Activated CD8-positive, alpha-beta T cell treated with anti-CD3 and anti-CD28 coated beads for 36 hours (primary cell): Measurements from ENCODE around the gene RAB37. TPM values are rescaled to one million over a fixed set of nuclear protein-coding genes. Genes with fewer than 3 reads are reported as not detected.

Experiments
- ATAC-seq: fragments of 200-7000 bp; cut with Tn5 transposase; one replicate; pipeline ENCODE4 v1.10.0; 2021; ENCODE audit warnings: mild to moderate bottlenecking, moderate library complexity
- CTCF ChIA-PET: fragments of 350-600 bp; sonication (Branson Sonifier 250); formaldehyde crosslinking; loops from one replicate; lab custom pipeline; 2021; ENCODE audit warnings: antibody characterized with exemption; lab: Charles Lee
- POLR2A ChIA-PET: fragments of 350-600 bp; sonication (Branson Sonifier 250); formaldehyde crosslinking; loops from one replicate; lab custom pipeline; 2021; ENCODE audit warnings: antibody characterized with exemption; lab: Charles Lee
- DNase-seq: peaks from one replicate; pipeline ENCODE4 v3.0.0-alpha.2; 2020
- H3K27ac Mint-ChIP-seq: one replicate; pipeline ENCODE4 v1.8.0; 2021; ENCODE audit warnings: mild to moderate bottlenecking, mixed read lengths
- H3K27me3 Mint-ChIP-seq: one replicate; pipeline ENCODE4 v1.8.0; 2021; ENCODE audit warnings: mixed read lengths
- H3K36me3 Mint-ChIP-seq: one replicate; pipeline ENCODE4 v1.8.0; 2021; ENCODE audit warnings: low read depth, mixed read lengths
- H3K4me1 Mint-ChIP-seq: one replicate; pipeline ENCODE4 v1.8.0; 2021; ENCODE audit warnings: low read depth, mixed read lengths
- H3K4me3 Mint-ChIP-seq: one replicate; pipeline ENCODE4 v1.8.0; 2021; ENCODE audit warnings: mild to moderate bottlenecking, moderate library complexity, mixed read lengths
- H3K9me3 Mint-ChIP-seq: one replicate; pipeline ENCODE4 v1.8.0; 2021; ENCODE audit warnings: mixed read lengths
- intact Hi-C: fragments of 100-400 bp; cut with micrococcal nuclease; formaldehyde crosslinking; loops from one replicate; pipeline ENCODE4 v1.10.0; 2022
- total RNA-seq, 2 experiments: library from RNA; stranded (reverse); gene quantifications; one replicate each; pipeline ENCODE4 v1.2.3, GENCODE V29; 2021
- TF ChIP-seq, protein P1 (sequence below): fragments of 200-600 bp; IDR thresholded peaks from one replicate; pipeline ENCODE4 v1.8.0; 2022; ENCODE audit warnings: antibody characterized with exemption, mild to moderate bottlenecking

The RAB37 gene
- total RNA-seq, 2 experiments from 2014 or later = 6.6 to 6.7 TPM

DNA sequence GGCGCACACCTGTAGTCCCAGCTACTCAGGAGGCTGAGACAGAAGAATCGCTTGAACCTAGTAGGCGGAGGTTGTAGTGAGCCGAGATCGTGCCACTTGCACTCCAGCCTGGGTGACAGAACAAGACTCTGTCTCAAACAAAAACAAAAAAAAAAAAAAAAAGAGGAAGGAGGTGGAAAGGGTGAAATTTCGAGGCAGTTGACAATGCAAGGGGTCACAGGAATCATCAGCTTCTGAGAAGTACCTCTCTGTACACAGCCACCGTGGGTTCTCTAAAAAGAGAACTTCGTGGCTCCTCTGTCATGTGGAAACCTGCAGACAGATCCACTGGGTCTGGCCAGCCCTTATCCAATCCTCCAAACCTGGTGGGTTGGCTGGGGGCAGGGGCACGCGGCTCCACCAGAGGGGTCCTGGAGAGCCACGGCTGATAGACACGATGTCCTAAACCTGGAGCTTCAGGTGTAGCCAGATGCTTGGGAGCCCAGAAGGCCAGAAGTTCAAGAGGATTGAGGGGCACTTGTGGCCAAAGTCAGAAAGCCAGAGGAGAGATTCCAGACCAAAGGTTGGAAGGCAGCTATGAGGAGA lies 23.8 kb upstream of the RAB37 start:
- Mint-ChIP-seq H3K9me3 (no peaks in the 10 kb centered on the region), H3K27ac (no peak overlapping the region), H3K4me1 (peaks cover 9% of the 10 kb centered on the region), H3K4me3 (no peak overlapping the region), H3K27me3 (peaks cover 10% of the 10 kb centered on the region), H3K36me3 (no peaks in the 10 kb centered on the region)
- intact Hi-C loops = no loop called here
- TF ChIP-seq, protein P1, sequence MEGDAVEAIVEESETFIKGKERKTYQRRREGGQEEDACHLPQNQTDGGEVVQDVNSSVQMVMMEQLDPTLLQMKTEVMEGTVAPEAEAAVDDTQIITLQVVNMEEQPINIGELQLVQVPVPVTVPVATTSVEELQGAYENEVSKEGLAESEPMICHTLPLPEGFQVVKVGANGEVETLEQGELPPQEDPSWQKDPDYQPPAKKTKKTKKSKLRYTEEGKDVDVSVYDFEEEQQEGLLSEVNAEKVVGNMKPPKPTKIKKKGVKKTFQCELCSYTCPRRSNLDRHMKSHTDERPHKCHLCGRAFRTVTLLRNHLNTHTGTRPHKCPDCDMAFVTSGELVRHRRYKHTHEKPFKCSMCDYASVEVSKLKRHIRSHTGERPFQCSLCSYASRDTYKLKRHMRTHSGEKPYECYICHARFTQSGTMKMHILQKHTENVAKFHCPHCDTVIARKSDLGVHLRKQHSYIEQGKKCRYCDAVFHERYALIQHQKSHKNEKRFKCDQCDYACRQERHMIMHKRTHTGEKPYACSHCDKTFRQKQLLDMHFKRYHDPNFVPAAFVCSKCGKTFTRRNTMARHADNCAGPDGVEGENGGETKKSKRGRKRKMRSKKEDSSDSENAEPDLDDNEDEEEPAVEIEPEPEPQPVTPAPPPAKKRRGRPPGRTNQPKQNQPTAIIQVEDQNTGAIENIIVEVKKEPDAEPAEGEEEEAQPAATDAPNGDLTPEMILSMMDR = no peak
- DNase-seq (no peak), ATAC-seq (no peak)
- ChIA-PET POLR2A (no interaction called here), CTCF (no interaction called here)

DNA sequence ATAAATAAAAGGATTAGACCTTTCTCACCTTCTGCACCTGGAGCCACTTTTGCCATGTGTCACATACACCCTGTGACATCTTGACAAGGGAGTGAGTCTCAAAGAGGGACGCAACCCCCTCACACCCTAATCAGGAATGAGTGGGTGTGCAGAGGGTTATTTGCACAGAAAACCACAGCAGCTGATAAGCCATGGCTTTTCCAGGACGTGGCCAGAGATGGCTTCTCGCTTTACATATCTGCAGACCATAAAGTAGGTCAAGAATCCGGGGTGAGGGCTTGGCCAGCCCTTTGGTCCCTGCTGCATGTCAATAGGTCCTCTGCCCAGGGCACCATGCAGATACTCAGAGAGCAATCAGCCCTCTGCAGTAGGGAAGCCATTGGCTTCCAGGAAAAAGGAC lies 21.9 kb upstream of the RAB37 start:
- H3K27me3 Mint-ChIP-seq = peaks cover 10% of the 10 kb centered on the region
- ATAC-seq (no peak), DNase-seq (no peak)
- no peak overlapping the region for H3K27ac Mint-ChIP-seq
- H3K9me3 Mint-ChIP-seq = no peaks in the 10 kb centered on the region
- H3K4me1 Mint-ChIP-seq = peaks cover 9% of the 10 kb centered on the region
- POLR2A ChIA-PET = no interaction called here
- CTCF ChIA-PET = interaction anchor here (2.5 kb wide), 1 partner anchor 58 kb away, joined by 9 read pairs; no protein-coding TSS in a partner anchor
- intact Hi-C loops = no loop called here
- TF ChIP-seq, protein P1 = no peak
- no peaks in the 10 kb centered on the region for H3K36me3 Mint-ChIP-seq
- no peak overlapping the region for H3K4me3 Mint-ChIP-seq

DNA sequence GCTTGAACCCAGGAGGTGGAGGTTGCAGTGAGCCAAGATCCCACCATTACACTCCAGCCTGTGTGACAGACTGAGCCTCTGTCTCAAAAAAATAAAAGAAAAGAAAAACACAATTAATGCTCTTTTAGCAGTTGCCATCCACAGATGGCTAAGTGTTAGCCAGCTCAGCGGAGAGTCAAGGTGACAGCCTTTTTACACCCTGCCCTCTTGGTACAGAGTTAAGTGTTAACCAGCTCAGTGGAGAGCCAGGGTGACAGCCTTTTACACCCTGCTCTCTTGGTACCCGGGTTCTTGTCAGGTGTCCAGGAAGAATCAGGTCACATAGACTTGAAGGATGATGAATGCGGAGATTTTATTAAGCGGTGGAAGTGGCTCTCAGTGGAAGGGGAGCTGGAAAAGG lies 16.6 kb upstream of the RAB37 start:
- no peaks in the 10 kb centered on the region for H3K36me3 Mint-ChIP-seq
- intact Hi-C loops = loop anchor here (5.0 kb wide), 1 partner anchor 43 kb away; no protein-coding TSS in a partner anchor
- DNase-seq = no peak
- CTCF ChIA-PET = no interaction called here
- TF ChIP-seq, protein P1 = no peak
- no peaks in the 10 kb centered on the region for H3K9me3 Mint-ChIP-seq
- H3K27ac Mint-ChIP-seq = no peak overlapping the region
- no peak overlapping the region for H3K4me3 Mint-ChIP-seq
- POLR2A ChIA-PET = no interaction called here
- no peaks in the 10 kb centered on the region for H3K4me1 Mint-ChIP-seq
- no peaks in the 10 kb centered on the region for H3K27me3 Mint-ChIP-seq
- no peak for ATAC-seq

DNA sequence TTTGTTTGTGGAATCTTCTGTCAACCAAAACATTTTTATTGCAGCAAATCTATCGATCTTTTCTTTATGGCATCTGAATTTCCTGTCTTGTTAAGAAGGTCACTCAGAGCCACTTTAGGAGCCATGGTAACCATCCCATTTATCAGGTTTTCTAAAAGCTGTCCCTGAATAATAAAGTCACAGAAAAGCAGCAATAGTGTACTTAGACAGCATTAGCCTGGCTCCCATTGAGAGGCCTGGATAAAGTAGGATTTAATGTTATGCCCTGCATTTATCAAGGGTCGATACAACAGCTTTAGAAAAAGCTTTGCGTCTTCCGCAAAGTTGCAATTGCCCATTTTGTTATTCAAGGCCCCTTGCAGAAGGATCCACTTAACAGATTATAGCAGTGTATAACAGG lies 14.3 kb upstream of the RAB37 start:
- H3K36me3 Mint-ChIP-seq = no peaks in the 10 kb centered on the region
- H3K4me3 Mint-ChIP-seq = no peak overlapping the region
- DNase-seq (no peak), ATAC-seq (no peak)
- H3K27me3 Mint-ChIP-seq = no peaks in the 10 kb centered on the region
- ChIA-PET POLR2A (interaction anchor here (1.1 kb wide), 1 partner anchor 74 kb away, joined by 3 read pairs; no protein-coding TSS in a partner anchor), CTCF (interaction anchor here (1.2 to 4.6 kb wide), 2 partner anchors 14 to 66 kb away, joined by 4 to 22 read pairs; partner anchors contain the start of gene RAB37)
- TF ChIP-seq, protein P1 = no peak
- intact Hi-C loops = loop anchor here (5.0 kb wide), 1 partner anchor 45 kb away; no protein-coding TSS in a partner anchor
- no peaks in the 10 kb centered on the region for H3K9me3 Mint-ChIP-seq
- no peaks in the 10 kb centered on the region for H3K4me1 Mint-ChIP-seq
- H3K27ac Mint-ChIP-seq = no peak overlapping the region

DNA sequence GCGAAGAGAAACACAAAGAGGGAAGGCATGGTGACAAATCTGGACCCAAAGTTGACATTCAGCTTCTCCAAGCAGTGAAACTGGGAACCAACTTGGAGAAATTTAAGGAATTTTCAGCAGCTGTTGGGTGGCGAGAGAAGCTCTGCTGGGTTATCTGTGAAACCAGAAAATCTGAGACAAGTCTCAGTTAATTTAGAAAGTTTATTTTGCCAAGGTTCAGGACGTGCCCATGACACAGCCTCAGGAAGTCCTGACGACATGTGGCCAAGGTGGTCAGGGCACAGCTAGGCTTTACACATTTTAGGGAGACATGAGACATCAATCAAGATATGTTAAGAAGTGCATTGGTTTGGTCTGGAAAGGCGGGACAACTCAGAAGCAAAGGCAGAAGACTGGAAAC lies 13.2 kb upstream of the RAB37 start:
- no peaks in the 10 kb centered on the region for H3K27me3 Mint-ChIP-seq
- no peaks in the 10 kb centered on the region for H3K36me3 Mint-ChIP-seq
- ATAC-seq (no peak), DNase-seq (no peak)
- no peaks in the 10 kb centered on the region for H3K4me1 Mint-ChIP-seq
- no peaks in the 10 kb centered on the region for H3K9me3 Mint-ChIP-seq
- TF ChIP-seq, protein P1 = no peak
- no peak overlapping the region for H3K27ac Mint-ChIP-seq
- ChIA-PET CTCF (interaction anchor here (4.6 kb wide), 1 partner anchor 13 kb away, joined by 22 read pairs; the partner anchor contains the start of gene RAB37), POLR2A (no interaction called here)
- H3K4me3 Mint-ChIP-seq = no peak overlapping the region
- intact Hi-C loops = loop anchor here (5.0 kb wide), 1 partner anchor 47 kb away; no protein-coding TSS in a partner anchor
